Spleen (tissue), 11 donors: ENCODE results near the gene KRTAP10-8. TPM values are rescaled to one million over a fixed set of nuclear protein-coding genes. Genes with fewer than 3 reads are reported as not detected.
"Not testable (repeated sequence)": the region's sequence is repeated elsewhere in the genome, so short reads cannot be mapped to it uniquely, and the experiment has no call there.

Source experiments
- DNase-seq: peaks from one replicate; pipeline ENCODE4 v3.0.0-alpha.2; 2020
- H3K27ac ChIP-seq, 8 donors: fragments of 200-600 bp; sonication (generic) in 7 of 8; 1 replicate in 4 of 8; 2 replicates in 4 of 8; pipeline versions ENCODE4 v1.5.0 to v1.8.0; 2016 to 2021; ENCODE audit warnings: inconsistent platforms in 4 of 8, mild to moderate bottlenecking in 4 of 8, moderate library complexity in 1 of 8
- H3K27me3 ChIP-seq, 7 donors: fragments of 200-600 bp; sonication (generic) in 6 of 7; replicated peaks in 1 of 7; 1 replicate in 4 of 7; 2 replicates in 3 of 7; pipeline versions ENCODE4 v1.5.0 to v1.8.0; 2016 to 2021; ENCODE audit warnings: inconsistent platforms in 3 of 7, mild to moderate bottlenecking in 1 of 7
- H3K36me3 ChIP-seq, 6 donors: fragments of 200-600 bp; sonication (generic) in 5 of 6; 1 replicate in 4 of 6; 2 replicates in 2 of 6; pipeline versions ENCODE4 v1.5.0 to v1.8.0; 2016 to 2021; ENCODE audit warnings: inconsistent platforms in 2 of 6
- H3K4me1 ChIP-seq, 6 donors: fragments of 200-600 bp; sonication (generic) in 5 of 6; 1 replicate in 3 of 6; 2 replicates in 3 of 6; pipeline versions ENCODE4 v1.5.0 to v1.8.0; 2016 to 2021; ENCODE audit warnings: inconsistent platforms in 3 of 6
- H3K4me3 ChIP-seq, 8 donors: fragments of 200-600 bp; sonication (generic) in 7 of 8; 1 replicate in 4 of 8; 2 replicates in 4 of 8; pipeline versions ENCODE4 v1.5.0 to v1.8.0; 2016 to 2021; ENCODE audit warnings: inconsistent platforms in 4 of 8, mild to moderate bottlenecking in 4 of 8, moderate library complexity in 2 of 8
- H3K9me3 ChIP-seq, 8 donors: fragments of 200-600 bp; sonication (generic) in 7 of 8; 1 replicate in 4 of 8; 2 replicates in 4 of 8; pipeline versions ENCODE4 v1.5.0 to v1.8.0; 2016 to 2021; ENCODE audit warnings: inconsistent platforms in 4 of 8
- POLR2AphosphoS5 ChIP-seq, 3 donors: sonication (generic); formaldehyde crosslinking; IDR thresholded peaks; one replicate each; pipeline ENCODE4 v1.5.1; 2017; ENCODE audit warnings: antibody characterized with exemption in 3 of 3
- WGBS, 5 donors: extraction: QIAGEN DNeasy Blood & Tissue Kit in 3 of 5; methylation state at CpG; one replicate each; pipeline versions ENCODE4 v1.1.5 to v1.1.7; 2013 to 2018; 5-methylcytosine and 5-hydroxymethylcytosine counted together
- intact Hi-C: fragments of 100-400 bp; cut with DNase I; formaldehyde crosslinking; loops from one replicate; pipeline ENCODE4 v1.15.0; 2023; ENCODE audit warnings: low total_unique reads
- polyA plus RNA-seq, 3 donors: library from polyadenylated mRNA; stranded (reverse); fragments of 200-250 nt; gene quantifications; one replicate each; pipeline ENCODE4 v1.2.1, GENCODE V29; 2013
- total RNA-seq, 7 donors: library from RNA; depleted of rRNA in 3 of 7; stranded (reverse); fragments of >200 nt in 3 of 7; fragmentation: NEBNext Ultra II Directional in 4 of 7; extraction: Animal tissue kit (Norgen Biotek cat#: 25700) in 4 of 7; gene quantifications; one replicate each; pipeline versions ENCODE4 v1.1.0 to v1.2.1, GENCODE V29; 2016 to 2021
- TF ChIP-seq, protein P1 (sequence below), 11 experiments: fragments of 200-600 bp in 7 of 11; fragments of 450-650 bp in 4 of 11; sonication (generic) in 4 of 11; IDR thresholded peaks in 8 of 11; conservative IDR thresholded peaks in 3 of 11; 1 replicate in 7 of 11; 2 replicates in 4 of 11; pipeline versions ENCODE4 v1.4.0 to v1.8.0; 2016 to 2021; ENCODE audit warnings: antibody characterized with exemption in 11 of 11, inconsistent platforms in 4 of 11, mild to moderate bottlenecking in 1 of 11
- donor health status: healthy with polysubstance abuse.
- donor health status: DM: no; HTN: no; CAD: no; lungs with moderate emphysema.
- donor health status: DM: no; HTN: no; CAD: no.
- donor health status: Bipolar disorder and iron deficiency.
- donor health status: healthy.
- donor health status: DM: no; HTN: no; CAD: no.
- donor health status: DM: yes; HTN: yes; CAD: no.

The KRTAP10-8 gene
- total and polyA plus RNA-seq, 10 donors, result not detected

DNA sequence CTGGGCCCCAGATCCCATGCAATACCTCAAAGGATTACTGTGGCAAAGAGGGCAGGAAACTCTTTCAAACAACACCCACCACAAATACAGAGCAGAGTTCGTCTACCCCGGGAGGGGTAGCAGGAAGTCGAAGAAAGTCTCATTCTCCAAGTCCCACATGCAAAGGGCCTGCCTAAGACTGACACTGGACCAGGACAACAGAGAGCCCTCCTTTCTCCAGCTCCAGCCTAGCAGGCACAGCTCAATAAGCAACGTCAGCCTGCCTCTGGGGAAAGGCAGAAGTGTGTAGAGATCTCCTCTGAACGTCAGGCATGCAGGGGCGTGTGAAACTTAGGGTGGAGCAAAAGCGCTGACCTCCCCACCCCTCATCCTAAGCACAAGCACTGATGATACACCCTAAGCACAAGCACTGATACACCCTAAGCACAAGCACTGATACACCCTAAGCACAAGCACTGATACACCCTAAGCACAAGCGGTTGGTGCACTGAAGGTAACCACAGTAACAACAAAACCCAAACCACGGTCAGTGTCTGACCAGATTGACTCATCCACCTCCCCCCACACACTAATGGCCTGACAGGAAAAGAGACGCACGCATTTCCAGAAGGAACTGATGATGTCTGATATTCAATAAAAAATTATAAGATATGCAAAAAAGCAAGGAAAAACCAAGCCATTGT is 47.2 kb downstream of the KRTAP10-8 start:
- Histone ChIP-seq H3K27ac (peak overlapping the region in 7 of 8 donors; percentile 2 to 90 (median 76)), H3K36me3 (no peaks in the 10 kb centered on the region), H3K4me3 (no peak overlapping the region), H3K9me3 (peaks cover 0 to 35% (median 26%) of the 10 kb centered on the region in 8 donors), H3K4me1 (peaks cover 0 to 21% (median 6%) of the 10 kb centered on the region in 6 donors), H3K27me3 (peaks cover 0 to 23% (median 0%) of the 10 kb centered on the region in 7 donors)
- TF ChIP-seq, protein P1, sequence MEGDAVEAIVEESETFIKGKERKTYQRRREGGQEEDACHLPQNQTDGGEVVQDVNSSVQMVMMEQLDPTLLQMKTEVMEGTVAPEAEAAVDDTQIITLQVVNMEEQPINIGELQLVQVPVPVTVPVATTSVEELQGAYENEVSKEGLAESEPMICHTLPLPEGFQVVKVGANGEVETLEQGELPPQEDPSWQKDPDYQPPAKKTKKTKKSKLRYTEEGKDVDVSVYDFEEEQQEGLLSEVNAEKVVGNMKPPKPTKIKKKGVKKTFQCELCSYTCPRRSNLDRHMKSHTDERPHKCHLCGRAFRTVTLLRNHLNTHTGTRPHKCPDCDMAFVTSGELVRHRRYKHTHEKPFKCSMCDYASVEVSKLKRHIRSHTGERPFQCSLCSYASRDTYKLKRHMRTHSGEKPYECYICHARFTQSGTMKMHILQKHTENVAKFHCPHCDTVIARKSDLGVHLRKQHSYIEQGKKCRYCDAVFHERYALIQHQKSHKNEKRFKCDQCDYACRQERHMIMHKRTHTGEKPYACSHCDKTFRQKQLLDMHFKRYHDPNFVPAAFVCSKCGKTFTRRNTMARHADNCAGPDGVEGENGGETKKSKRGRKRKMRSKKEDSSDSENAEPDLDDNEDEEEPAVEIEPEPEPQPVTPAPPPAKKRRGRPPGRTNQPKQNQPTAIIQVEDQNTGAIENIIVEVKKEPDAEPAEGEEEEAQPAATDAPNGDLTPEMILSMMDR (IDR thresholded peaks at IDR 0.05 in 8 of 11, conservative IDR thresholded peaks at IDR 0.05 in 3 of 11), result no peak
- peak in 1 of 3 donors; percentile 11 for TF ChIP-seq POLR2AphosphoS5 (IDR thresholded peaks at IDR 0.05)
- intact Hi-C loops, result no loop called here
- no peak for DNase-seq
- 51 to 65% (median 56%) methylated on average over 11 of the region's 11 CpGs for WGBS, 5 donors

DNA sequence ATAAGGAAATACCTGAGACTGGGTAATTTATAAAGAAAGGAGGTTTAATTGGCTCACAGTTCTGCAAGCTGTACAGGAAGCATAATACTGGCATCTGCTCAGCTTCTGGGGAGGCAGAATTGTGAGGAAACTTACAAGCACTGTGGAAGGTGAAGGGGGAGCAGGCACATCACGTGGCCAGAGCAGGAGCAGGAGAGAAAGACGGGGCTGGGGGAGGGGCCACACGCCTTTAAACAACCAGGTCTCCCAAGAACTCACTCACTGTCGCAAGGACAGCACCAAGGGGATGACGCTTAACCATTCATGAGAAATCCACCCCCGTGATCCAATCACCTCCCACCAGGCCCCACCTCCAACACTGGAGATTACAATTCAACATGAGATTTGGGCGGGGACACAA is 49.7 kb downstream of the KRTAP10-8 start:
- DNase-seq, result not testable (repeated sequence)

More for the DNA sequence above, 49.7 kb downstream of the KRTAP10-8 start:
- Histone ChIP-seq H3K27me3 (peaks cover 0 to 20% (median 0%) of the 10 kb centered on the region in 7 donors), H3K9me3 (peaks cover 0 to 31% (median 19%) of the 10 kb centered on the region in 8 donors), H3K4me1 (peaks cover 0 to 21% (median 6%) of the 10 kb centered on the region in 6 donors)
- H3K27ac ChIP-seq, intact Hi-C loops, H3K36me3 ChIP-seq, H3K4me3 ChIP-seq: not testable (repeated sequence)
- WGBS, 5 donors, result 57 to 76% (median 62%) methylated on average over 7 of the region's 7 CpGs

Other genes with a start within 250 kb of the KRTAP10-8 start
- gene LRRC3, start 156.6 kb upstream of the KRTAP10-8 start, total RNA-seq, result 1 to 10 TPM; 1.3 to 4.9 (median 3.4) TPM
- under 1 TPM; 0.24 to 0.86 (median 0.26) TPM for gene LRRC3, start 156.6 kb upstream of the KRTAP10-8 start, polyA plus RNA-seq
- not detected for gene KRTAP10-1, start 71.9 kb upstream of the KRTAP10-8 start, total RNA-seq
- not detected for gene KRTAP10-1, start 71.9 kb upstream of the KRTAP10-8 start, polyA plus RNA-seq
- gene KRTAP10-2, start 60.6 kb upstream of the KRTAP10-8 start, total RNA-seq, result not detected
- not detected for gene KRTAP10-2, start 60.6 kb upstream of the KRTAP10-8 start, polyA plus RNA-seq
- not detected for gene KRTAP10-3, start 53.3 kb upstream of the KRTAP10-8 start, total RNA-seq
- gene KRTAP10-3, start 53.3 kb upstream of the KRTAP10-8 start, polyA plus RNA-seq, result not detected
- gene KRTAP10-4, start 38.4 kb upstream of the KRTAP10-8 start, total RNA-seq, result not detected
- gene KRTAP10-4, start 38.4 kb upstream of the KRTAP10-8 start, polyA plus RNA-seq, result not detected
- not detected for gene KRTAP10-5, start 31.5 kb upstream of the KRTAP10-8 start, total RNA-seq
- not detected for gene KRTAP10-5, start 31.5 kb upstream of the KRTAP10-8 start, polyA plus RNA-seq
- gene KRTAP10-6, start 19.6 kb upstream of the KRTAP10-8 start, total RNA-seq, result not detected
- not detected for gene KRTAP10-6, start 19.6 kb upstream of the KRTAP10-8 start, polyA plus RNA-seq
- not detected for gene KRTAP10-7, start 11.5 kb upstream of the KRTAP10-8 start, total RNA-seq
- not detected for gene KRTAP10-7, start 11.5 kb upstream of the KRTAP10-8 start, polyA plus RNA-seq
- gene KRTAP10-9, start 15.0 kb downstream of the KRTAP10-8 start, total RNA-seq, result not detected
- gene KRTAP10-9, start 15.0 kb downstream of the KRTAP10-8 start, polyA plus RNA-seq, result not detected
- not detected for gene KRTAP10-10, start 25.3 kb downstream of the KRTAP10-8 start, total RNA-seq
- not detected for gene KRTAP10-10, start 25.3 kb downstream of the KRTAP10-8 start, polyA plus RNA-seq
- gene KRTAP10-11, start 34.3 kb downstream of the KRTAP10-8 start, total RNA-seq, result not detected
- gene KRTAP10-11, start 34.3 kb downstream of the KRTAP10-8 start, polyA plus RNA-seq, result not detected
- gene KRTAP12-4, start 42.6 kb downstream of the KRTAP10-8 start, total RNA-seq, result not detected
- gene KRTAP12-4, start 42.6 kb downstream of the KRTAP10-8 start, polyA plus RNA-seq, result not detected
- gene KRTAP12-3, start 45.9 kb downstream of the KRTAP10-8 start, total RNA-seq, result not detected
- gene KRTAP12-3, start 45.9 kb downstream of the KRTAP10-8 start, polyA plus RNA-seq, result not detected
- not detected for gene KRTAP12-2, start 54.8 kb downstream of the KRTAP10-8 start, total RNA-seq
- not detected for gene KRTAP12-2, start 54.8 kb downstream of the KRTAP10-8 start, polyA plus RNA-seq
- gene KRTAP12-1, start 70.1 kb downstream of the KRTAP10-8 start, total RNA-seq, result not detected
- not detected for gene KRTAP12-1, start 70.1 kb downstream of the KRTAP10-8 start, polyA plus RNA-seq
- gene KRTAP10-12, start 85.1 kb downstream of the KRTAP10-8 start, total RNA-seq, result not detected
- not detected for gene KRTAP10-12, start 85.1 kb downstream of the KRTAP10-8 start, polyA plus RNA-seq
- gene TSPEAR, start 99.5 kb downstream of the KRTAP10-8 start, total RNA-seq, result under 1 TPM in 1 of 7 donors, not detected in 6; 0.22 TPM
- gene TSPEAR, start 99.5 kb downstream of the KRTAP10-8 start, polyA plus RNA-seq, result under 1 TPM in 2 of 3 donors, not detected in 1; 0.02 to 0.03 TPM
- 100 to 1,000 TPM in 3 of 7 donors, 10 to 100 TPM in 4; 81.1 to 125 (median 93.8) TPM for gene UBE2G2, start 189.7 kb downstream of the KRTAP10-8 start, total RNA-seq
- 10 to 100 TPM; 39.4 to 58.0 (median 46.9) TPM for gene UBE2G2, start 189.7 kb downstream of the KRTAP10-8 start, polyA plus RNA-seq
- gene SUMO3, start 206.0 kb downstream of the KRTAP10-8 start, total RNA-seq, result 100 to 1,000 TPM in 1 of 7 donors, 10 to 100 TPM in 6; 62.2 to 101 (median 68.6) TPM
- gene SUMO3, start 206.0 kb downstream of the KRTAP10-8 start, polyA plus RNA-seq, result 10 to 100 TPM; 38.2 to 90.7 (median 57.9) TPM